Subcutaneous preadipocyte (primary cell): Measurements from ENCODE around the gene TNFSF10. TPM values are rescaled to one million over a fixed set of nuclear protein-coding genes. Genes with fewer than 3 reads are reported as not detected.

Experiments
- small RNA-seq: library from RNA; depleted of rRNA; stranded (forward); fragments of <200 nt; gene quantifications from one replicate; pipeline ENCODE3, GENCODE V24; 2012
- total RNA-seq: library from RNA; depleted of rRNA; stranded (reverse); fragments of >200 nt; gene quantifications from 2 replicates; pipeline ENCODE4 v1.2.3, GENCODE V29; 2012

The TNFSF10 gene
- total RNA-seq, result 0.20 and 0.73 TPM in 2 replicates

GRCh38 chr3:172522871-172523818 lies at the start of gene TNFSF10:
TSS of gene TNFSF10 (minus strand) at chr3:172523430. CDS start at chr3:172523384, 46 bp downstream.

Small RNAs within 50 kb of the gene (small RNA-seq; reads per million reads assigned to genes)
- not detected for gene AC007919.1

Other genes with a start within 250 kb of the TNFSF10 start
- not detected in 2 replicates for gene GHSR, start 75.0 kb downstream of the TNFSF10 start, total RNA-seq
- gene NCEH1, start 187.6 kb upstream of the TNFSF10 start, total RNA-seq, result 7.7 and 12.7 TPM in 2 replicates
- gene ECT2, start 227.3 kb upstream of the TNFSF10 start, total RNA-seq, result 38.6 and 67.4 TPM in 2 replicates